Measurements from ENCODE around the gene DSN1.
A peak's percentile ranks its signal among the peaks of the same experiment; 100 is the strongest.

DNA sequence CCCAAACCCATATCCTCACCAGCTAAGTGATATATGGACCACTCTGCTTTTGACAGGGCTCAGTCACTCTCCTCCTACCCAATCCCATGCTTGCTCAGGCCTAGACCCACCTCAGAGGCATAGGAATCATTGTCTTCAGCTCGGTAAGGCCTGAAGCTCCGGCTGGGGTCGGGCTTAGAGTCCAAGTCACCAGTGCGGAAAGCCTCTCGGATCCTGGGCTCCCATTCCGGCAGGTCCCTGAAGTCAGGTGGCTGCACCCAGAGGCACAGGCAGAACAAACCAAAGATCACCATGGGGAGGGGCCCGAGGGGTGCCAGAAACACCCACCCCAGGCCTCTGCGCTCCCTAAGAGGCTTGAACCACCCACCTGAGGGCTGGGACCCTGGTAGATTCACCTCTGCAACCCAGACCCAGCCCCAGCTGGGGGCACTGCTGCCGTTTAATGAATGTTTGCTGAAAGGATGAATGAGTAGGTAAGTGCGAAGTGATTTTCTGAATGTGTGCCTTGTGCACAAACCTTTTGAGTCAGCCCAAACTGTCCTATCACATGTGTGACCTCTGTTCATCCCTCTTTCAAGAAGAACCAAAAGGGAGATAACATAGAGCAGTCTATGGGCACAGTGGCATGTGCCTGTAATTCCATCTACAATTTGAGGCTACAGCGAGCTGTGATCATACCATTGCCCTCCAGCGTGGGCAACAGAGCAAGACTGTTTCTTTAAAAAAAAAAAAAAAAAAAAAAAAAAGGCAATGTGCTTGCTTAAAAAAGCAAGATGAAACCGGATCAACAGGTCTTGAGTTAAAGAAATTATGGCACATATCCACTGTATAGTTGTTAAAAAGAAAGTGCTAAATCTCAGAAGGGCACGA is 39.3 kb upstream of the DSN1 start:
- TF ChIP-seq, protein P1, sequence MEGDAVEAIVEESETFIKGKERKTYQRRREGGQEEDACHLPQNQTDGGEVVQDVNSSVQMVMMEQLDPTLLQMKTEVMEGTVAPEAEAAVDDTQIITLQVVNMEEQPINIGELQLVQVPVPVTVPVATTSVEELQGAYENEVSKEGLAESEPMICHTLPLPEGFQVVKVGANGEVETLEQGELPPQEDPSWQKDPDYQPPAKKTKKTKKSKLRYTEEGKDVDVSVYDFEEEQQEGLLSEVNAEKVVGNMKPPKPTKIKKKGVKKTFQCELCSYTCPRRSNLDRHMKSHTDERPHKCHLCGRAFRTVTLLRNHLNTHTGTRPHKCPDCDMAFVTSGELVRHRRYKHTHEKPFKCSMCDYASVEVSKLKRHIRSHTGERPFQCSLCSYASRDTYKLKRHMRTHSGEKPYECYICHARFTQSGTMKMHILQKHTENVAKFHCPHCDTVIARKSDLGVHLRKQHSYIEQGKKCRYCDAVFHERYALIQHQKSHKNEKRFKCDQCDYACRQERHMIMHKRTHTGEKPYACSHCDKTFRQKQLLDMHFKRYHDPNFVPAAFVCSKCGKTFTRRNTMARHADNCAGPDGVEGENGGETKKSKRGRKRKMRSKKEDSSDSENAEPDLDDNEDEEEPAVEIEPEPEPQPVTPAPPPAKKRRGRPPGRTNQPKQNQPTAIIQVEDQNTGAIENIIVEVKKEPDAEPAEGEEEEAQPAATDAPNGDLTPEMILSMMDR (IDR thresholded peaks at IDR 0.05) = peak in 4 of 6 experiments; percentile 19 to 37 (median 32)
- peak in 1 of 2 donors; percentile 9 for TF ChIP-seq POLR2A (IDR thresholded peaks at IDR 0.05)

All from thyroid gland (tissue), 4 donors.